Measurements from ENCODE around the gene MRFAP1. TPM values are rescaled to one million over a fixed set of nuclear protein-coding genes. Genes with fewer than 3 reads are reported as not detected.
A peak's percentile ranks its signal among the peaks of the same experiment; 100 is the strongest.

MRFAP1 gene
- 100 to 1,000 TPM; 123 to 128 TPM for total RNA-seq

DNA sequence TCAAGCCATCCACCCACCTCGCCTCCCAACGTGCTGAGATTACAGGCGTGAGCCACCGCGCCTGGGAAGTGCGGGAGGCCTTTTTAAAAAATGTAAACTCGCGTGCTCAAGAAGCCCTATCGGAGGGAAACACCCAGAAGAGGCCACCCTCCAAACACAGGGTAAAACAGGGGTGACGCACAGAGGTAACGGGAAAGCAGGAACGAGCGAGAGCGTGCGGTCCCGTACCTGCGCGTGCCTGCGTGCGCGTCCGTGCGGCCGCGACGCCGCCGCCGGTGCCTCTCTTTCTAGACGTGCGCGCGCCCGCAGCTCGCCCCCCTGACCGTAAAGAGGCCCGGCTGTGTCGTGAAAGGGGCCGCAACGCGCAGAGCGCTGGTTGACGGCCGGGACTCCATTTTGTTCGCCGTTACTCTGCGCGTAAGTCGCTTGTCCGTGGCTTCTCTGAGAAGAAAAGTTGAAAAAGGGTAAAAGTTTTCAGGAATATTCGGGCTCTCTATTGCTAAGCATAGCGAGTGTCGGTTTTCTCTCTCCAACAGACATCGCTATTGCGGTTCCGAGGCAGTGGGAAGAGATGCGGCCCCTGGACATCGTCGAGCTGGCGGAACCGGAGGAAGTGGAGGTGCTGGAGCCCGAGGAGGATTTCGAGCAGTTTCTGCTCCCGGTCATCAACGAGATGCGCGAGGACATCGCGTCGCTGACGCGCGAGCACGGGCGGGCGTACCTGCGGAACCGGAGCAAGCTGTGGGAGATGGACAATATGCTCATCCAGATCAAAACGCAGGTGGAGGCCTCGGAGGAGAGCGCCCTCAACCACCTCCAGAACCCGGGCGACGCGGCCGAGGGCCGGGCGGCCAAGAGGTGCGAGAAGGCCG is at the start of gene MRFAP1:
MRFAP1 (plus strand) TSS at position 394 of the 872 bp plus-strand sequence; CDS start at position 572, 178 bp downstream.
- Mint-ChIP-seq H3K9me3 (no peaks in the 10 kb centered on the region), H3K27ac (peak within 1 kb of the TSS; percentile 94), H3K4me1 (peaks cover 18% of the 10 kb centered on the region), H3K27me3 (no peaks in the 10 kb centered on the region), H3K4me3 (peak within 1 kb of the TSS; percentile 89), H3K36me3 (peaks cover 26% of the 10 kb centered on the region)
- DNase-seq (peak; percentile 95), ATAC-seq (ENCODE audit: low read depth) (peak; percentile 82)
- POLR2A ChIA-PET, result interaction anchor here (0.6 to 4.1 kb wide), 22 partner anchors 9 to 527 kb away, joined by 3 to 68 read pairs (median 6); partner anchors contain the start of genes BLOC1S4, MAN2B2, MRFAP1L1 and TADA2B

DNA sequence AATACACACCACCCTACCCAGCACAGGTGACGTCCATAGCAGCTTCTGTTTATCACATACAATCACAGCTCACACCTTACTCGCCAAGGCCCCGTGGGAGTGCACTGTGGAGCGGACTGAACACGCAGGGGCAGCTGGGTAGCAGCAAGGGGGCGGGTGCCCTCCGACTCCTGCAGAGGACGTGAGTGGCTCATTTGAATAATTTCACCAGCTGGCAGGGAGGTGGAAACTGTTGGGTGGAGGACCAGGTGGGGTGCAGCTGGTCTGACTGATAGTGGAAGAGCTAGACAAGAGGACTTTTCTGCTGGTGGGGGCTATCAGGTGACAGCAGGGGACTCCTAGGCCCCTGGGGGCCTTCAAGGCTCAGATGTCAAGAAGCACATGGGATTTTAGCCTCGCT is 49.2 kb upstream of the MRFAP1 start:
- no peaks in the 10 kb centered on the region for H3K27me3 Mint-ChIP-seq
- H3K4me3 Mint-ChIP-seq, result no peak overlapping the region
- no peak overlapping the region for H3K27ac Mint-ChIP-seq
- no peaks in the 10 kb centered on the region for H3K4me1 Mint-ChIP-seq
- POLR2A ChIA-PET, result no interaction called here
- no peaks in the 10 kb centered on the region for H3K9me3 Mint-ChIP-seq
- no peak for DNase-seq
- H3K36me3 Mint-ChIP-seq, result peaks cover 2% of the 10 kb centered on the region
- no peak for ATAC-seq (ENCODE audit: low read depth)

DNA sequence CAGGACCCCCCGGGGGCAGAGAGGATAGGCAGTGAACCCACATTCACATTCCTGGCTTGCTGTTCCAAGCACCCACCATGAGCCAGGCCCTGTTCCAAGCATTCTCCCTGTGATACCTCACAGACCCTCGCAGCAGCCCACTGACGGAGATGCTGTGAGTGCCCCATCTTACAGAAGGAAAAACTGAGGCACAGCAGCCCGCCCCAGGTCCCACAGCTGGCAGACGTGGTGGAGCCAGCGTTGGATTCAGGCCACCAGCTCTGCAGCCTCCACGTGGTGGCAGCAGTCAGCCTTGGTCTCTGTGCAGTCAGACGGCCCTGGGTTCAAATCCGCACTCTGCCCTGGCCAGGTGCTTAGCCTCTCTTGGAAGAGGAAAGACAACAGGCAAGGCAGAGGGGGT is 48.7 kb upstream of the MRFAP1 start:
- peaks cover 3% of the 10 kb centered on the region for H3K36me3 Mint-ChIP-seq
- H3K9me3 Mint-ChIP-seq, result no peaks in the 10 kb centered on the region
- no peaks in the 10 kb centered on the region for H3K4me1 Mint-ChIP-seq
- DNase-seq (no peak), ATAC-seq (ENCODE audit: low read depth) (no peak)
- POLR2A ChIA-PET, result no interaction called here
- H3K27me3 Mint-ChIP-seq, result no peaks in the 10 kb centered on the region
- H3K27ac Mint-ChIP-seq, result no peak overlapping the region
- H3K4me3 Mint-ChIP-seq, result no peak overlapping the region

DNA sequence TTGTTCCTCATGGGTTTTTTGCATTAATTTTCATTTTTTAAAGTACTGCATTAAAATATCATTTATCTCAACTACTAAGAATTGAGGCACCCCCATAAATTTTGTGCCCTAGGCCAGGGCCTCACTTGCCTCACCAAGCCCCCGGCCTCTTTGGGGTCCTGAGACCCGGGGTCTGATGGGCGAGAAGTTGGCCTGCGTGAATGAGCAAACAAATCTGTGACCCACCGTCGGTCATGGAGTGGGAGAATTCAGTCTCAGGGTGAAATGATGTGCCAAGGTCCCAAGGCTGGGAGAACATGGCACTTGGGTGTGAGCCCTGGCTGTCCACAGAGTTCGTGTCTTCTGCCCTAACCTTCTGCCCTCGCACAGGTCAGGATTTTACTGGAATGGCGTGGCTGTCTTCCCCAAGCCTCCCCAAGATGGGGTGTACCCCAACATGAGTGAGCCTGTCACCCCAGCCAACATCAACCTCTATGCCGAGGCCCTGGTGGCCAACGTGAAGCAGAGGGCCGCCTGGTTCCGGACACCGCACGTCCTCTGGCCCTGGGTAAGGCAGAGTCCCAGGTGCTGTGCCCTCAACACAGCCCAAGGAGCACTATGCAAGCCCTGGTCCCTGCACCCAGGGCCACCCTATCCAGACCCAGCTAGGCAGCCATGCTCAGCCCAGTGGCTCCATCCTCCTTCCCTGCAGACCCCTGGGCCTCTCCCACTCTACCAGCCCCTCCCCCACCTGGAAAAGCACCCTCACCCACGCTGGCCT is 47.5 kb upstream of the MRFAP1 start:
- H3K27ac Mint-ChIP-seq, result no peak overlapping the region
- no peak for ATAC-seq (ENCODE audit: low read depth)
- POLR2A ChIA-PET, result no interaction called here
- no peak overlapping the region for H3K4me3 Mint-ChIP-seq
- no peaks in the 10 kb centered on the region for H3K9me3 Mint-ChIP-seq
- H3K36me3 Mint-ChIP-seq, result peaks cover 3% of the 10 kb centered on the region
- no peaks in the 10 kb centered on the region for H3K4me1 Mint-ChIP-seq
- no peak for DNase-seq
- no peaks in the 10 kb centered on the region for H3K27me3 Mint-ChIP-seq

DNA sequence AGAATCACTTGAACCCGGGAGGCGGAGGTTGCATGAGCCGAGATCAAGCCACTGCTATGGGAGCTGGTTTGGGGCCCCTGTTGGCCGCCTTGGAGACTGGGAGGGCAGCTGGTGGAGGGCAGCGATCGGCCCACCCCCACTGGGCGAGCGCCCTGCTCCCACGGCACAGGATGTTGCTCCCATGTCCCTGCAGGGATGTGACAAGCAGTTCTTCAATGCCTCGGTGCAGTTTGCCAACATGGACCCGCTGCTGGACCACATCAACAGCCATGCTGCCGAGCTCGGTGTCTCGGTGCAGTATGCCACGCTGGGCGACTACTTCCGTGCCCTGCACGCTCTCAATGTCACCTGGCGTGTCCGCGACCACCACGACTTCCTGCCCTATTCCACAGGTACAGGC is 46.1 kb upstream of the MRFAP1 start:
- Mint-ChIP-seq H3K9me3 (no peaks in the 10 kb centered on the region), H3K4me1 (no peaks in the 10 kb centered on the region), H3K27me3 (no peaks in the 10 kb centered on the region), H3K27ac (no peak overlapping the region), H3K36me3 (peaks cover 3% of the 10 kb centered on the region), H3K4me3 (no peak overlapping the region)
- DNase-seq, result no peak
- POLR2A ChIA-PET, result no interaction called here
- no peak for ATAC-seq (ENCODE audit: low read depth)

DNA sequence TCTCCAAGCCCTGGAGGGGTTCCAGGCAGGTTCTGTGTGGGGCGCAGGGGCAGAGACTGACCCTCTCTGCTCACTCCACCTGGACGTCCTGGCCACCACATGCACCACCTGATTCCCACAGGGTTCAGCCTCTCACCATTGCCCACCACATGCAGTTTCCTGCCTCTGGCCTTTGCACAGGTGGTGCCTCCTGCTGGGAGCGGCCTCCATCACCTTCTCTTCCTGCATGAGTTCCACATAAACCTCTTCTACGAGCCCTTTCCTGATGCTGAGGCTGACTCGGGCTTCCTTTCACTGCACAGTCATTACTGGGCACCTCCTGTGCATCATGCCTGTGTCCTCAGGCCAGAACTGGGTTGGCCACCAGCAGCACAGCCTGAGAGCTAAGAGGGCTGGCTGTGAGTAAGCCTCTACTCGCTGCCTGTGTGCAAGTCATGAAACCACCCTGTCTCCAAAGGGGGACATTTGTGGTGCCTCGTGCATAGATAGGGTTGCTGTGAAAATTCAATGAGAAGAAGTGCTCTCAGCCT is 45.6 kb upstream of the MRFAP1 start:
- H3K9me3 Mint-ChIP-seq, result no peaks in the 10 kb centered on the region
- no peak for DNase-seq
- H3K27ac Mint-ChIP-seq, result no peak overlapping the region
- POLR2A ChIA-PET, result no interaction called here
- peaks cover 3% of the 10 kb centered on the region for H3K36me3 Mint-ChIP-seq
- H3K4me3 Mint-ChIP-seq, result no peak overlapping the region
- no peaks in the 10 kb centered on the region for H3K4me1 Mint-ChIP-seq
- ATAC-seq (ENCODE audit: low read depth), result no peak
- no peaks in the 10 kb centered on the region for H3K27me3 Mint-ChIP-seq

DNA sequence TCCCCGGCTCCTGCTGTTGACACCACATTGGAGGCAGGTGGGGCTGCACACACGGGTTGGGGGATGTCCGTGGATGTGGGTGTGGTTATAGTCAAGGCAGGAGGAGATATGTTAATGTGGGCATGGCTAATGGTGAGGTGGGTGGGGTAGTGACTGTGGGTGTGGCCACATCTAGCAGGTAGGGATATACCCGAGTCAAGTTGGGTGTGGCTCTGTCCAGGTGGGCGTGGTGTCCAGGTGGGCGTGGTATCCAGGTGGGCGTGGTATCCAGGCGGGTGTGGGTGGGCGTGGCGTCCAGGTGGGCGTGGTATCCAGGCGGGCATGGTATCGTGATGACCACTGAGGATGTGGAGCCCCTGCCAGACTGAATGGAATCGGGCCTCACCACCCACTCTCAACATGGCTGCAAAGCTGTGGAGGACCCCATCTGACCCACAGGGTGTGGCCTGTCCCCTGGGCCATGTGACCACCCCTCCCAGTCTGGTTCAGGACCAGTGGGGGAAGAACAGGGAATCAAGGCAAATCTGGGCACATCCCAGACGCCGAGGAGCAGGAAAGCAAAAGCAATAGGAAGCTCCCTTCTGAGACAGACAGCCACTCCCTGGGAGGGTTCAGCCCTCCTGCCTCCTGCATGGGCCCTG is 44.5 kb upstream of the MRFAP1 start:
- POLR2A ChIA-PET, result no interaction called here
- Mint-ChIP-seq H3K4me1 (no peaks in the 10 kb centered on the region), H3K4me3 (no peak overlapping the region), H3K27ac (no peak overlapping the region), H3K27me3 (no peaks in the 10 kb centered on the region), H3K36me3 (peaks cover 3% of the 10 kb centered on the region), H3K9me3 (no peaks in the 10 kb centered on the region)
- DNase-seq (no peak), ATAC-seq (ENCODE audit: low read depth) (no peak)

DNA sequence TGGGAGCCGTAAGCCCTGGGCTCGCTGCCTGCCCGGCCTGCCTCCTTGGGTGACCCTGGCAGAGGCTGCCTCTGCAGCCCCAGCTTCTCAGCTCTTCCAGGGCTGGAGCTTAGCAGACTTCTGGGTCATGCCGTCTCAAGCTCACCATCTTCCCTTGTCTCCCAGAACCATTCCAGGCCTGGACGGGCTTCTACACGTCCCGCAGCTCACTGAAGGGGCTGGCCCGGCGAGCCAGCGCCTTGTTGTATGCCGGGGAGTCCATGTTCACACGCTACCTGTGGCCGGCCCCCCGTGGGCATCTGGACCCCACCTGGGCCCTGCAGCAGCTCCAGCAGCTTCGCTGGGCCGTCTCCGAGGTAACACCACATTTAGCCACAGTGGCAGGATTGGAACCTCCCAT is 43.5 kb upstream of the MRFAP1 start:
- Mint-ChIP-seq H3K9me3 (no peaks in the 10 kb centered on the region), H3K4me3 (no peak overlapping the region), H3K27me3 (no peaks in the 10 kb centered on the region), H3K36me3 (peaks cover 6% of the 10 kb centered on the region), H3K4me1 (no peaks in the 10 kb centered on the region), H3K27ac (no peak overlapping the region)
- POLR2A ChIA-PET, result no interaction called here
- ATAC-seq (ENCODE audit: low read depth) (no peak), DNase-seq (no peak)

DNA sequence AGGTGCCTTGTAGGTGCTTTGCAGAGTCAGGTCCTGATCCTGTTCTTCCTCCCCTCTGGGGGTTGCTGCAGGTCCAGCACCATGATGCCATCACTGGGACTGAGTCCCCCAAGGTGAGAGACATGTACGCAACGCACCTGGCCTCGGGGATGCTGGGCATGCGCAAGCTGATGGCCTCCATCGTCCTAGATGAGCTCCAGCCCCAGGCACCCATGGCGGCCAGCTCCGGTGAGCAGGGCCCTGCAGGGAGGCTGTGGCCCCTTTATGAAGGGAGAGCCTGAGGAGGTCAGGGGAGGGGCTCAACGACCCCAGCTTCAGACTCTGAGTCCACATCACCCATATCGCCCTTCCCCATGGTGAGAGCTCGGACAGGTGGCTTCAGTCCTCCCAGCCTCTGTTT is 42.4 kb upstream of the MRFAP1 start:
- no peaks in the 10 kb centered on the region for H3K27me3 Mint-ChIP-seq
- H3K36me3 Mint-ChIP-seq, result peaks cover 17% of the 10 kb centered on the region
- no peaks in the 10 kb centered on the region for H3K4me1 Mint-ChIP-seq
- no peak overlapping the region for H3K27ac Mint-ChIP-seq
- POLR2A ChIA-PET, result no interaction called here
- ATAC-seq (ENCODE audit: low read depth) (no peak), DNase-seq (no peak)
- no peaks in the 10 kb centered on the region for H3K9me3 Mint-ChIP-seq
- H3K4me3 Mint-ChIP-seq, result no peak overlapping the region

DNA sequence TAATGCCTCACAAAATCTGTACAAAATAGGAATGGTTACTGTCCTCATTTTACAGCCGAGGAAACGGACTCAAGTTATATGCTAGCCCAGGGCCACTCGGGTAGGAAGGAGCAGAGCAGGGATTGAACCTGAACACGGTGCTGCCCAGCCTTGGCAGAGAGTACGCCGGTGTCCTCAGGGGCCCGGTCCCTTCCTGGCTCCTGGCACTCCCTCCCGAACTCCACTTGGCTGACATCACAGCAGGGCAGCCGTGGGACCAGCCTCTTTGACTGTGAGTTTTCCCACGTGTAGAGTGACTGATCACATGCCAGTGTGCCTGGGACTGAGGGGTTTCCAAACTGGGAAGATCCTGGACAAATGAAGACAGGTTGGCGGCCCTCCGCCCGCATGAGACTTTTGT is 41.8 kb upstream of the MRFAP1 start:
- H3K4me3 Mint-ChIP-seq, result no peak overlapping the region
- H3K36me3 Mint-ChIP-seq, result peaks cover 21% of the 10 kb centered on the region
- no peaks in the 10 kb centered on the region for H3K27me3 Mint-ChIP-seq
- H3K4me1 Mint-ChIP-seq, result no peaks in the 10 kb centered on the region
- POLR2A ChIA-PET, result no interaction called here
- peaks cover 2% of the 10 kb centered on the region for H3K9me3 Mint-ChIP-seq
- H3K27ac Mint-ChIP-seq, result no peak overlapping the region
- ATAC-seq (ENCODE audit: low read depth), result no peak
- DNase-seq, result no peak

DNA sequence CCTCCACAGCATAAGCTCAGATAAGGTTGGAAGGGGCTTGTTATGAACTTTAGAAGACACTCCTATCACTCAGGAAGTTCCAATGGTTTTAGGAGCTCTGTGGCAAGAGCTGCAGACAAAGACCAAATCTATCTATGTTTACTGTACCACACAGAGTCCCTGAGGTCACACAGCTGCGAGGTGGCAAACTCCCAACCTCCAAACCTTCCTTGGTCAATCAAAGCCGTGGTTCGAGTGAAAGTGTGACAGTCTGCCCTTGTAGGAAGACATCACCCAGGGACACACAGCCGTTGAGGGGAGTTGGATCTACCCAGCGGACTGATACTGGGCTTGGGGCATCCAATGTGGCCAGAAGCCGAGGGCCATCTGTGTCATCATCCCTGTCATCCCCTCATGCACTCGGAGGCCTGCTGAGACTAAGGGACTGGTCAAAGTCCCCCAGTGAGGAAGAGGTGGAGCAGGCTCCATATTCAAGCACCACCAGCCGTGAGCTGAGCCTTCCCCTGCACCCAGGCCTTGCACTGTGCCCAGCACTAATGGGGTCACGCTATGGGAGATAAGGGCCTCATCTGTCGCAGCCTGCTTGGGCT is 38.7 kb upstream of the MRFAP1 start:
- peaks cover 16% of the 10 kb centered on the region for H3K9me3 Mint-ChIP-seq
- DNase-seq (no peak), ATAC-seq (ENCODE audit: low read depth) (peak; percentile 35)
- no peaks in the 10 kb centered on the region for H3K27me3 Mint-ChIP-seq
- H3K27ac Mint-ChIP-seq, result no peak overlapping the region
- peaks cover 47% of the 10 kb centered on the region for H3K36me3 Mint-ChIP-seq
- POLR2A ChIA-PET, result no interaction called here
- H3K4me3 Mint-ChIP-seq, result no peak overlapping the region
- no peaks in the 10 kb centered on the region for H3K4me1 Mint-ChIP-seq

DNA sequence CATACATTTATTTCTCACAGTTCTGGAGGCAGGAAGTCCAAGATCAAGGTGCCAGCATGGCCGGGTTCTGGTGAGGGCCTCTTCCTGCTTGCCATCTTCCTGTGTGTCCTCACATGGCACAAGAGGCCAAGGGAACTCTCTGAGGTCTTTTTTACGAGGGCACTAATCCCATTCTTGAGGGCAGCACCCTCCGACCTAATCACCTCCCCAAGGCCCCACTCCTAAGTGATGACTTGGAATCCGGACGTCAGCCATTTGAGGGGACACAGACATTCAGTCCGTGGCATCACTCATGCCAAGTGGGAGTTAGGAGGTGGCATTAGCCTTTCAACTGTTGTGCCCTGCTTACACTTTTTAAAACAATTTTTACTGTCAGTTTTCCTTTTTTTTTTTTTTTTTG is 38.2 kb upstream of the MRFAP1 start:
- H3K36me3 Mint-ChIP-seq, result peaks cover 52% of the 10 kb centered on the region
- POLR2A ChIA-PET, result interaction anchor here (0.5 kb wide), 1 partner anchor 280 kb away, joined by 3 read pairs; no protein-coding TSS in a partner anchor

DNA sequence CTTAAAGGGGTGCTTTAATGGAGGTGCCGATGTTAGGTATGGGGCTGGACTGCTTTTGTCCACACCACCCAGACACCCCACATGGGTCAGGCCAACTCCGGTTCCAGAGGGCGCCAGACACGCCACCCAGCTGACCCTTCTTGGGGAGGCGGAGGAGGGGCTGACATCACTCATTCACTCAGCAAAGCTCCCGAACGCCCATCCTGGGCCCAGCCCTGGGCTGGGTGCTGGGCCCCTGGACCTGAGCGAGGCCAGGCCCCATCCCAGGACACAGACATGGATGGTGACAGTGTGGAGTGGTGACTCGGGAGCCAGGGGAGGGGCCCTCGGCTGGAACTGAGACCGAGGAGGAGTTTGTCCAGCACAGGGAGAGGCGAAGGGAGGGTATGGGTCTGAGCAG is 37.4 kb upstream of the MRFAP1 start:
- Mint-ChIP-seq H3K9me3 (peaks cover 16% of the 10 kb centered on the region), H3K27ac (no peak overlapping the region), H3K4me3 (no peak overlapping the region), H3K36me3 (peaks cover 57% of the 10 kb centered on the region), H3K27me3 (no peaks in the 10 kb centered on the region), H3K4me1 (peaks cover under 1% of the 10 kb centered on the region)
- DNase-seq (no peak), ATAC-seq (ENCODE audit: low read depth) (no peak)
- POLR2A ChIA-PET, result no interaction called here

More for the DNA sequence above, 38.2 kb upstream of the MRFAP1 start:
- H3K27ac Mint-ChIP-seq, result no peak overlapping the region
- H3K4me1 Mint-ChIP-seq, result no peaks in the 10 kb centered on the region
- ATAC-seq (ENCODE audit: low read depth), result no peak
- H3K4me3 Mint-ChIP-seq, result no peak overlapping the region
- H3K9me3 Mint-ChIP-seq, result peaks cover 16% of the 10 kb centered on the region
- H3K27me3 Mint-ChIP-seq, result no peaks in the 10 kb centered on the region
- DNase-seq, result no peak
